ENCODE data around the gene SDHAF2. TPM values are rescaled to one million over a fixed set of nuclear protein-coding genes. Genes with fewer than 3 reads are reported as not detected.
"Not testable (repeated sequence)": the region's sequence is repeated elsewhere in the genome, so short reads cannot be mapped to it uniquely, and the experiment has no call there.

Gene SDHAF2
- total RNA-seq, 1 experiment from 2014 or later: 19.5 TPM

DNA sequence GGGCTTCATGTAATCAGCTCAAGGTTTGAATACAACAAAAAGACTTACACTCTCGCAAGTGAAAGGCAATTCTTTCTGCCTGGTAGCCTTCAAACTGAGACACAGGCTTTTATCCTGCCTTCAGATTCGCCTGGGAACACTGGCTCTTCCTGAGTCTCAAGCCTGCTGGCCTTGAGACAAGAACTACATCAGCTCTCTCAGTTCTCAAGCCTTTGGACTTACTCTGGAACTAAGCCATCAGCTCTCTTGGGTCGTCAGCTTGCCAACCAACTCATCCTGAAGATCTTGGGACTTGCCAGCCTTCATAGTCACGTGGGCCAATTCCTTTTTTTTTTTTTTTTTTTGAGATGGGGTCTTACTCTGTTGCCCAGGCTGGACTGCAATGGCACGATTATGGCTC is 42.9 kb downstream of the SDHAF2 start:
- in situ Hi-C loops (cut with HindIII; ENCODE audit: low sequenced_read_pairs): no loop called here
- peak; percentile 35 for DNase-seq (ENCODE audit: low spot score)

- in situ Hi-C loops (cut with HindIII; ENCODE audit: low sequenced_read_pairs): no loop called here
- DNase-seq (ENCODE audit: low spot score): no peak
Measured at GRCh38 chr11:61473370-61474012, 43.6 kb downstream of the SDHAF2 start.

GRCh38 chr11:61474013-61474643 is 44.2 kb downstream of the SDHAF2 start:
- DNase-seq (ENCODE audit: low spot score): no peak
- in situ Hi-C loops (cut with HindIII; ENCODE audit: low sequenced_read_pairs): no loop called here

DNA sequence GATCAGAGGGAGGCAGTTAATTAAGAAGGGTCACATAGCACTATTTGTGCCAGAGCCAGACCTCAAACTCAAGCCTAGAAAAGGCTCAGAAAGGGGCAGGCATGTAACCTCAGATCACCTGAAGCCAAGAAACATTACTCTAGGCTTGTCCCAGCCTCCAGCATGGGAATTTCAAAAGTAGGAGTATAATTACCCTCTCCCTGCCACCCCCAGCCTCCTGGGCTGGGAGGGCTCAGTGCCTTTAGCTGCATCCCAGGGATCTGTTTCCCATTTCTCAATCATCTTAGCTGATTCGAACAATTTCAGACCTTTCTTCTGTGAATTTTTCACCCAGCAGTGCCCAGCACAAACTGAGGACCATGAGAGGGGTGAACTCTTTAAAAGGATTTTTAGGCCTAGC is 45.5 kb downstream of the SDHAF2 start:
- DNase-seq (ENCODE audit: low spot score): no peak
- in situ Hi-C loops (cut with HindIII; ENCODE audit: low sequenced_read_pairs): no loop called here

DNA sequence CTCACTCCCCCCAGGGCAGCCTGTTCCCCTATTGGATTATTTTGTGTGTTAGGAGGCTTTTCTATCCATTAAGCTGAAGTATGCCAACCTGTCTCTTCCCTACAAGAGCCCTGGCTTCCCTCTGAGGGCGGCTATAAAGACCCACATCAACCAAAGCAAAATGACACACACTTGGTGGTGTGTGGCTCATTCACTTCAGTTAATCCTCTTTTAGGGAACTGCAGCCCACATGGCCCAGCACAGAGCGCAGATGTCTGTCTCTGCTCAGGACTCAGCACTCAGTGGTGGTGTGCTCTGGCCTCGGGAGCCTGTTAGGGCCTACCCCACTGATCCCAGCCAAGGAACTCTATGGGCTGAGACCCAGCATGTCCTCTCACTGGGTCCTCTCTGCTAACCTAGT is 46.4 kb downstream of the SDHAF2 start:
- in situ Hi-C loops (cut with HindIII; ENCODE audit: low sequenced_read_pairs): no loop called here
- DNase-seq (ENCODE audit: low spot score): no peak

DNA sequence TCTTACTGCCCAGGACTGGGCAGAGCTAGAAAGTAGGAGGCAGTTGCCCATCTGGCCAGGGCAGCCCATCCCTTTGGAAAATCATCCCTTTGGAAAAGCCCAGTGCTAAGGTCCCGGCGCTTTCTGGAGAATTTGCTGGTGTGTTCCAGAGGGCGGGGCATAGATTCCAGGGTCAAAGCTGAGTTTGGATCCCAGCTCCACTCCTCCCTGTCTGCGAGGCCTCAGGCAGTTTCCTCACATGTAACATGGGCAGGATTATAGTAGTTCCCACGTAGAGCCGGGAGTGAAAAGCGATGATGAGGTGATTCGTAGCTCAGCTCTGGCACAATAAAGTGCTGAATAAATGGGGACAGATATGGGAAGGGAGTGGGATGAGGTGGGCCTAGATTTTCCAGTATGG is 47.2 kb downstream of the SDHAF2 start:
- DNase-seq (ENCODE audit: low spot score): no peak
- in situ Hi-C loops (cut with HindIII; ENCODE audit: low sequenced_read_pairs): no loop called here

- in situ Hi-C loops (cut with HindIII; ENCODE audit: low sequenced_read_pairs): no loop called here
- DNase-seq (ENCODE audit: low spot score): peak; percentile 64
Measured at GRCh38 chr11:61477727-61478148, 47.8 kb downstream of the SDHAF2 start.

- DNase-seq (ENCODE audit: low spot score); in situ Hi-C loops (cut with HindIII; ENCODE audit: low sequenced_read_pairs): not testable (repeated sequence)
Measured at GRCh38 chr11:61479360-61480058, 49.6 kb downstream of the SDHAF2 start.

GRCh38 chr11:61480261-61480993 is 50.5 kb downstream of the SDHAF2 start:
- in situ Hi-C loops (cut with HindIII; ENCODE audit: low sequenced_read_pairs): no loop called here
- DNase-seq (ENCODE audit: low spot score): no peak

DNA sequence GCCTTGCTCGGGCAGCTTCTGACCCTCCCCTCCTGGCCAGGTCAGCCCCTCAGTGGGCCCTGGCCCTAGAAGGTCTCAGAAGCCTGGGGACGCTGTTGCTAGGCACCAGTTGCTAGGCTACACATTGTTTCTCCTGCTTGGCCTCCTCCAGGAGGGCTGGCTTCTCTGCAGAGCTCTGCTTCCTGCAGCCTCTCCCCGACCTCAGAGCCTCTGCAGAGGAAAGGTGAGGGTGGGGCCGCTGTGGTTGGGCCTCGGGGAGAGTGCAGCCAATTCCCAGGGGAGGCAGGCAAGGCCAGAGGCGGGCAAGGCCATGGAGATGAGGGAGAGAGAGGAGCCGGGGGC is 51.0 kb downstream of the SDHAF2 start:
- in situ Hi-C loops (cut with HindIII; ENCODE audit: low sequenced_read_pairs): no loop called here
- no peak for DNase-seq (ENCODE audit: low spot score)

DNA sequence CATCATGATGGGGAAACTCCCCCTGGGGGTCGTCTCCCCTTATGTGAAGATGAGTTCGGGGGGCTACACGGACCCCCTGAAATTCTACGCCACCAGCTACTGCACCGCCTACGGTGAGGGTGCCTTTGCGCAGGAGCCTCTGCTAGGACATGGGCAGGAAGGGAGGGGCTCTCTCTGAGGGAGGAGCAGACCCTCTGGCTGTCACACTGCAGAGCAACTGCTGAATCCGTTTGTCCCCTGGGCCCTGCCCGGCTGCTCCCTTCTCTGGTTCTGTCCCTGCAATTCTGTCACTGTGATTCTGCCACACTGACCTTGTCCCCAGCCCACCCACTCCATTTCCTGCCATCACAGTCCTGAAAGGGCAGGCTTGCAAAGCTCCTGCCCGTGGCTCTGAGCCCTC is 51.9 kb downstream of the SDHAF2 start:
- in situ Hi-C loops (cut with HindIII; ENCODE audit: low sequenced_read_pairs): no loop called here
- DNase-seq (ENCODE audit: low spot score): no peak

- in situ Hi-C loops (cut with HindIII; ENCODE audit: low sequenced_read_pairs): no loop called here
Measured at GRCh38 chr11:61482513-61482912, 52.6 kb downstream of the SDHAF2 start.

DNA sequence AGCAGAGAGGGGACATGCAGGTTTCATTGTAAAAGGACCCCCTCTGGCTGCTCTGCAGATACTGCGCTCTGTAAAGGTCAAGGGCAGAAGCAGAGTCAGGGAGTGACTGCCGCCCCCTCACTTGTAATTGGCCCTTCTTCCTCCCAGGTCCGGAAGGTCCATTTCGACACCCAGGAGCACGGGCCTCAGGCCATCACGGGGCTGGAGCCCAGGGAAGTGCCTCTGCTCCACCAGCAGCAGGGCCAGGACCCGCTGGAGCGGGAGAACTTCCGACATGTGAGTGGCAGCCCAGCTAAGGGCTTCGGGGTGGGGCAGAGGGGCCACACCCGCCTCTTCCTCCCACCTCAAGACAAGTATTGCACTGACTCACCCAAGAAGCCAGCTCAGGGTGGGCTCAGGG is 54.6 kb downstream of the SDHAF2 start:
- DNase-seq (ENCODE audit: low spot score): no peak
- in situ Hi-C loops (cut with HindIII; ENCODE audit: low sequenced_read_pairs): no loop called here

More at GRCh38 chr11:61482513-61482912, 52.6 kb downstream of the SDHAF2 start:
- no peak for DNase-seq (ENCODE audit: low spot score)

DNA sequence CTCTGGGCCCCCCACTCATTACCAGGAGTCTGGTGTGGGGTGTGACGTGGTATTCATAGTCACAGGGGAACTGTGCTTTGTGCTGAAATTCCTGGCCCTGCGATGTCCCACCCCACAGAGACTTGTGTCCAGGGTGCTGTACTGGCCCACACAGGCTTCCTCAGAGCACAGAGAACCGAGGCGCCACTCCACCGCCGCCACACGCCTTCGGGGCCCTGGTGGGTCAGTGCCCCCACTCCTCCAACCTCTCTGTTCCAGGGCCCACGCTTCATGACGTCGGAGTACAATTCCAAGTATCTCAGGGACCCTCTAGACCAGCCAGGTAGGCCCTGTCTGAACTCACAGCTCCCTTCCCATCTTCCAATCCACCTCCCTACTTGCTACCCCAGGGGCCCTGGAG is 55.2 kb downstream of the SDHAF2 start:
- in situ Hi-C loops (cut with HindIII; ENCODE audit: low sequenced_read_pairs): no loop called here
- DNase-seq (ENCODE audit: low spot score): no peak

DNA sequence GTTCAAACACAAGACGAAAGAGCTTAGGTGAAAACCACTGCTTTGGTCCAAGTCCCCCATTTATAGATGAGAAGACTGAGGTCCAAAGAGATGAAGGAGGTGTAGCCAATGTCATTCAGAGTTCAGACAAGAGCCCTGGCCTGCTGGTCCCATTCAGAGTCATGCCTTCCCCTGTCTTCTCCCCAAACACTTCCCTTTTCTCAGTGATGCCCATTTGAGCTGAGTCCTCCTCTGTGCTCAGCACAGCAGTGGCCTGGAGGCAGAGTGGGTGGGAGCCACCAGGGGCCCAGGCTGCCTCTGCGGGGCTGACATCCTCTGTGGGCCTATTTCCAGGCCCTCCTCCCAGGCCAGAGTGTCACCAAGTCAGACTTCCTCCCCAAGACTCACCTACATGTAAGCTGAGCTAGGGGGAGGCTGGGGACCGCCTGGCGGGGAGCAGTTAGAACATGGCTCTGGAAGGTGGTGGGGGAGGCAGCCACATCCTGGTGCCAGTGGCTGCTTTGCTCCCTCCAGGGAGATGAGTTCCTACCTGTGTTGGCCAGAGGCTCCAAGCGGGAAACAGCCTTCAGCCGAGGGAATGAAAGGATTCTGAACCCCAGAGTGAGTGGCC is 56.2 kb downstream of the SDHAF2 start:
- DNase-seq (ENCODE audit: low spot score): no peak
- in situ Hi-C loops (cut with HindIII; ENCODE audit: low sequenced_read_pairs): no loop called here

GRCh38 chr11:61486779-61487178 is 56.9 kb downstream of the SDHAF2 start:
- DNase-seq (ENCODE audit: low spot score): no peak
- in situ Hi-C loops (cut with HindIII; ENCODE audit: low sequenced_read_pairs): no loop called here

- no peak for DNase-seq (ENCODE audit: low spot score)
- in situ Hi-C loops (cut with HindIII; ENCODE audit: low sequenced_read_pairs): no loop called here
Measured at GRCh38 chr11:61487342-61488025, 57.6 kb downstream of the SDHAF2 start.

DNA sequence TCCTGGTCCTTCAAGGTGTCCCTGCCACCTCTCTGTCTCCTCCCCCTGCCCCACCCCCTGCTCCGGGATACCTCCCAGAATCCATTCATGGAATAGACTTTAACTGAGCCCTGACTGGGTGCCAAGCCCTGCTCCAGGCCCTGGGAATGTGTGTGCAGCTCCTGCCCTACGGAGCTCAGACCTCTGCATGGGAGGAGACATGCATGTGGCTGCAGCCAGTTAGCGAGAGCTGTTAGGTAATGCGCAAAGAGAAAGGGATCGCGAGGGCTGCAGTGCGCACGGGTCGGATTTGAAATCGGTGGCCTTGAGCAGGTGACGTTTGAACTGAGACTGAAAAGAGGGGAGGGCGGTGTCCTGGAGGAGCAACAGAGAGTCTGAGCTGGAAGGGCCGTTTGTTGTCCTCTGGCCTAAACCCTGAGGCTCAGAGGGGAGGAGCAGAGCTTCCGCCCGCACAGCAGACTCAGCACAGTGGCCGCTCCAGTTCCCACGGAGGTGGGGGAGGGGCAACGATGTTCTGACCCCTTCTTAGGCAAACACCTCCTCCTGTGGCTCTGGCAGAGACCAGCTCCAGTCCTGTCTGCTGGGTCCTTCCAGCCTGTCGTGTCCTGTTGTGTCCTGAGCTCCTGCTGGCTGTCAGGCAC is 58.8 kb downstream of the SDHAF2 start:
- no peak for DNase-seq (ENCODE audit: low spot score)

More for the DNA sequence above, 58.8 kb downstream of the SDHAF2 start:
- in situ Hi-C loops (cut with HindIII; ENCODE audit: low sequenced_read_pairs): no loop called here
